22Rv1 (cell line): ENCODE results near the gene CACNA1C.

ENCODE experiments used
- H3K27ac ChIP-seq: fragments of 450-650 bp; 2 replicates; pipeline ENCODE4 v1.5.1; 2017
- CTCF ChIP-seq: fragments of 450-650 bp; IDR thresholded peaks from 2 replicates; pipeline ENCODE4 v1.5.1; 2017; ENCODE audit warnings: mild to moderate bottlenecking
- ZFX ChIP-seq: fragments of 450-650 bp; IDR thresholded peaks from 2 replicates; pipeline ENCODE4 v1.6.1; 2017; ENCODE audit warnings: antibody characterized with exemption, borderline replicate concordance

Gene CACNA1C

GRCh38 chr12:2061402-2061801, 8.6 kb downstream of the CACNA1C start:
- H3K27ac ChIP-seq: no peak overlapping the region
- no peak for TF ChIP-seq ZFX
- TF ChIP-seq CTCF: no peak

GRCh38 chr12:2064071-2064507, 11.3 kb downstream of the CACNA1C start:
- TF ChIP-seq CTCF (no peak), ZFX (no peak)

GRCh38 chr12:2068653-2069052, 15.9 kb downstream of the CACNA1C start:
- no peak for TF ChIP-seq ZFX
- no peak for TF ChIP-seq CTCF
- no peak overlapping the region for H3K27ac ChIP-seq

More at GRCh38 chr12:2064071-2064507, 11.3 kb downstream of the CACNA1C start:
- H3K27ac ChIP-seq: no peak overlapping the region

GRCh38 chr12:2070440-2071045, 17.8 kb downstream of the CACNA1C start:
- no peak for TF ChIP-seq ZFX
- no peak for TF ChIP-seq CTCF
- H3K27ac ChIP-seq: no peak overlapping the region

- no peak for TF ChIP-seq CTCF
- no peak for TF ChIP-seq ZFX
- no peak overlapping the region for H3K27ac ChIP-seq
Measured at GRCh38 chr12:2074792-2075191, 22.0 kb downstream of the CACNA1C start.

- no peak overlapping the region for H3K27ac ChIP-seq
- TF ChIP-seq ZFX (no peak), CTCF (no peak)
Measured at GRCh38 chr12:2075508-2076195, 22.9 kb downstream of the CACNA1C start.

GRCh38 chr12:2076196-2076570, 23.4 kb downstream of the CACNA1C start:
- TF ChIP-seq CTCF (no peak), ZFX (no peak)

More at GRCh38 chr12:2076196-2076570, 23.4 kb downstream of the CACNA1C start:
- H3K27ac ChIP-seq: no peak overlapping the region
